HG02678 (cell line): ENCODE data around the gene AOAH.
"Not testable (repeated sequence)": the region's sequence is repeated elsewhere in the genome, so short reads cannot be mapped to it uniquely, and the experiment has no call there.

Experiments
- ATAC-seq: cut with Tn5 transposase; IDR thresholded peaks from one replicate; pipeline ENCODE4 v1.9.1; 2021; ENCODE audit warnings: mild to moderate bottlenecking, moderate library complexity; ENCODE audit not compliant: unreplicated experiment

The AOAH gene

GRCh38 chr7:36658335-36659171 is 65.7 kb downstream of the AOAH start:
- no peak for ATAC-seq

DNA sequence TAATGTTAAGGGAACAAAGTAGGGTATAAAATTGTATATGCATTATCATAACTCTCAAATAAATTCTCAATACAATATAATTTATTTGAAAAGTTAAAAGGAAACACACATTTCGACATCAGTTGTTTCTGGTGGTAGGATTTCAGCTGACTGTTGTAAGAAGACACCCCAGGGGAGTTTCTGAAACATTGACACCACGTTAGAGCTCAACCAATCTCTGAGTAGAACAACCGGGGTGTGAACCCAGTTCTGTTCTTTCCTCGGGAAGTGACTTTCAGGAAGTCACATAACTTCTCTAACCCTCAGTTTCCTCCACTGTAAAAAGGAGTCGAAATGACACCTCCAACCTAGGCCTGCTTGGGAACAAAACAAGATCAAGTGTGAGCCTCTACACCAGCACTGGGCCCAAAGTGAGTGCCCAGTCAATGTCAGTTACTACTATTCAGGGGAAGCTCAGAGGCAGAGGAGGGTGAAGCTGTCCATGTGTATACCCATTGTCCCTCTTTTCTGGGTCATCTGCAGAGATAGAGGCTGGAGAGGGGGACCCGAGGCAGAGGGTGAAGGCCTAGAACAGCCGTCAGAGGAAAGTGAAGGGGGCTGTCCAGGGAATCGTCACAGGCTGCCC is 67.1 kb downstream of the AOAH start:
- no peak for ATAC-seq

GRCh38 chr7:36654436-36654835 is 69.9 kb downstream of the AOAH start:
- ATAC-seq, result no peak

DNA sequence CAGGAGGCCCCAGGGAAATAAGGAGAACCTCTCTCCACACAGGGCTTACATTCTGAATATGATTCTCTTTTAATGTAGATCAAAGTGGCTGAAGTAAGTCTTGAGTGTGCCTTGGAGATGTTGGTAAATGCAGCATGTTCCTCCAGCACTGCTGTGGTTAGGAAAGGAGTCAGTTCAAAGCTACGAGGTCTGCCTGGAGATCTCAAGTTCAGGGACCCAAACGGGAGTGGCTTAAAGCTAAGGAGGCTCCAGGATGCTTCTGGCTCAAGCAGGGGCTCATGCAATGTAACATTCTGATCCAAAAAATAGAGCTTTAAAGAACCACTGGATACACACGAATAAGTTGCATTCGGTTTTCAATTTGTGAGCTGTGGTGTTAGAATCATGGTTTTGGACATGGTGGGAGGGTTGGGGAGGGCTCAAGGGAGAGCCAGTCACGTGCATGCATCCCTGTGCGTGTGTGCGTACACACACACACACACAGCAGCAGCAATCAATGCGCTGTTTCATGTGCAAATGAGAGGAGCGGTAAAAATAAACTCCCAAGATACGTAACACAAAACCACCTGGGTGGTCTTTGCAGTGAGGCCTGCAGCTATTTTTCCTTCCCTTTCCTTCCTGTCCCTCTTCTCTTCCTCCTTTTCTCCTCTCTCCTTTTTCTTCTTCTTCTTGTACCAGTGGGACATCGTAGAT is 70.5 kb downstream of the AOAH start:
- ATAC-seq, result no peak

- no peak for ATAC-seq
Observed at GRCh38 chr7:36653008-36653662, 71.2 kb downstream of the AOAH start.

GRCh38 chr7:36652431-36652830 is 71.9 kb downstream of the AOAH start:
- no peak for ATAC-seq

DNA sequence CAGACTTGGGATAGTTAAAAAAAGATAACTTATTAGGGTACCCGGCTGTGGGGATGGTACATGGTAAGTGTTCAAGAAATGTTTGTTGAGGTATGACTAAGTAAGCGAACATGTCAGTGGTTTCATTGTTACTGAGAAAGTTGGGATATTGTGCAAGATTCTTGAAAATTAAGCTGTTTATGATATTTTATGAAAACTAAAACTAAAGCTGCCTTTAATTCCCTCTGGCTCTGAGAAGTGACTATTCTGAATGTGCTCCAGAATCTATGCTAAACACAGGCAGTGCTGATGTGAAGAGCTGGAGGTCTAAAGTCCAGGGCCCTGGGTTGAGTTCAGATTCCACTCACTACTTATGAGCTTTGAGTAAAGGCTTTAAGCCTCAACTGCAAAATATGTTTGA is 72.9 kb downstream of the AOAH start:
- no peak for ATAC-seq

DNA sequence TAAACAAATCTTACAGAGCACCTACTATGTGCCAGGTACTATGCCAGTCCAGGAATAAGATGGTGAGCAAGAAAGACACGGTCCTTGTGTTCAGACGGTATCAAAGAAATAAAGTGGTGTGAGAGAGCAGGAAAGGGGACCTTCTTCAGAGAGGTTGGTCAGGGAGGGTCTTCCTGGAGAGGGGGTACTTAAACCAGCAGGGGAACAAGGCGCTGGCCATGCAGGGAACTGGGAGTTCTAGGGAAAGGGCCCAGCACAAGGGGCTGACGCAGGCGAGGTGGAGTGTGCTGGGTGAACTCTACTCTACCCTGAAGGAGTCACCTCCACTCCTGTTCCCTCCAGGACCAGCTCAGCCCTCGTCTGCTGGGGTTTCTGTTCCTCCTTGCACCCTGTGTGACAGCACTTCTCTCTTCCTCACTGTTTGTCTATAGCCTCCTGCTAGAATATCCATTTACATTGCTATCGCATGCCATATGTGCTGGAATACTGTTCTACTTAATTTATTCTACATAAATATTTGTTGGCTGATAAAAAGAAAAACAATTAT is 73.5 kb downstream of the AOAH start:
- ATAC-seq, result no peak

DNA sequence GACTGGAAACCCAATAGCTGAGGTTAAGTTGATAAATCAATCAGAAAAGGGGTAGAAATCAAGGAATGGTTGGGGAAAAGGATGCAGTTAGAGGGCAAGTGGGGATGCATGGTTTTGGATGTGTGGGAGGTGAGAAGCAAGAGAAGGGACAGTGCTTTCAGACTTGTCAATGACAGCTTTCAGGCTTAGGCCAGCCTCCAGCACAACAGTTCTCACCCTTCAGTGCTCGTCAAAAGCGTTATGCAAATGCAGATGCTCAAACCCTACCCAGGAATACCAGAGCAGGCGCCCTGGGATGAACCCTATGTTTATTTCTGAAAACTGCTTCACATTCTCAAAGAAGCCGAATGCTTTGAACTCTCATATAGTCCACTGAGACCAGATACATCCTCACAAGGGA is 74.0 kb downstream of the AOAH start:
- no peak for ATAC-seq

- not testable (repeated sequence) for ATAC-seq
Observed at GRCh38 chr7:36649319-36649718, 75.0 kb downstream of the AOAH start.

- ATAC-seq, result no peak
Observed at GRCh38 chr7:36648441-36648840, 75.9 kb downstream of the AOAH start.

DNA sequence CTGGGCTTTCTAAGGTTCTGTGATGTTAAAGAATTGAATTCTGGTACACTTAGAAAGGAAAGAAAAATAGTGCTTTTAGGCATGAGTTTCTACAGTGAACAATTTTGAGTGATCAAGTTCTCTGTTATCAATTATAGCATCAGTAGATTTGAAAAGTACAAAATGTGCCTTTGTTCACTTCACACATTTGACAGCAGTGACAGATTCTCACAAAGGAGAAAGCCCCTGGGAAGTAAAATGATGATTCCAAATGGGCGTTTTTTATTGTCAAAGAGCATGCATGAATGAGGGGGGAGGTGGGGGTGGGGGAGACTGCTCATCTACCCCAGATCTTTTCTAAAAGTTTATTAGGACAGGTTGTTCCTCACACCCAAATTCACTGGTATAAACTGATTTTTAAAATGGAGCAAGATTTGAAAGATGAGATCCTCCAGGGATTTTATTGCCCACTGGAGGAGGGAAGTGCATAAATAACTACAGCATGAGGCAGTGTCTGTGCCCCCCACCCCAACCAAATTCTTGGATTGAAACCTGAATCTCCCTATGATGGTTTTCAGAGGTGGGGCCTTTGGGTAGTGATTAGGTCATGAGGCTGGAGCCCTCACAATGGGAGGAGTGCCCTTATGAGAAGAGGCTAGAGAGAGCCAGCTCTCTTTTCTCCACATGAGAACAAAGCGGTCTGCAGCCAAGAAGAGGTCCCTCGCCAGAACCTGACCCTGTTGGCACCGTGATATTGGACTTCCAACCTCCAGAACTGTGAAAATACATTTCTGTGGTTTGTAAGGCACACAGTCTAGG is 79.5 kb downstream of the AOAH start:
- ATAC-seq, result no peak

DNA sequence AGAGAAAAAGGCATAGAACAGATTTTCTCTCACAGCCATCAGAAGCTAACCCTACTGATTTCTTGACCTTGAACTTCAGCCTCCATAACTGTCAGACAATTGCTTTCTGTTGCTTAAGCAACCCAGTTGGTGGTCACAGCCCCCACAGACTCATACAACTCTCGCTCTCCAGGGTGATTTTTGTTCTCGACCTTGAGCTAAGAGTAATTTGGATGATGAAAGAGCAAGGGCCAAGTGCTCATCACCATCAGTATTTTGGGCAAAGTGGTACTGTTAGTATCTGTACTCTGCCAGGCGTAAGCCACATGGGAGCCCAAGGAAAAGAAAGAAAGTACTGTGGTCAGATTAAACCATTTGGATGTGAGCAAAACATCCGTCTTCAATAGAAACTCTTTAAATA is 81.9 kb downstream of the AOAH start:
- ATAC-seq, result no peak

DNA sequence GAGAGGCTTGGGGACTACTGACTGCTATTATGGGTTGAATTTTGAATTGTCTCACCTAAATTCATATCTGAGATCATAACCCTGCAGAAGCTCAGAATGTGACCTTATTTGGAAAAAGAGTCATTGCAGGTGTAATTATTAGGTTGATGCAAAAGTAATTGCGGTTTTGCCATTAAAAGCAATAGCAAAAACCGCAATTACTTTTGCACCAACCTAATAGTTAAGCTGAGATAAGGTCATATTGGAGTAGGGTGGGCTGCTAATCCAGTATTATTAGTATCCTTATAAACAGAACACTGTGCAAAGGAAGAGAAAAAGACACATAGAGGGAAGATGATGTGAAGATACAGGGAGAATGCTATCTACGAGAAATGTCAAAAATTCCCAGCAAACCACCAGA is 82.3 kb downstream of the AOAH start:
- ATAC-seq, result no peak

- ATAC-seq, result no peak
Observed at GRCh38 chr7:36640682-36641081, 83.6 kb downstream of the AOAH start.

DNA sequence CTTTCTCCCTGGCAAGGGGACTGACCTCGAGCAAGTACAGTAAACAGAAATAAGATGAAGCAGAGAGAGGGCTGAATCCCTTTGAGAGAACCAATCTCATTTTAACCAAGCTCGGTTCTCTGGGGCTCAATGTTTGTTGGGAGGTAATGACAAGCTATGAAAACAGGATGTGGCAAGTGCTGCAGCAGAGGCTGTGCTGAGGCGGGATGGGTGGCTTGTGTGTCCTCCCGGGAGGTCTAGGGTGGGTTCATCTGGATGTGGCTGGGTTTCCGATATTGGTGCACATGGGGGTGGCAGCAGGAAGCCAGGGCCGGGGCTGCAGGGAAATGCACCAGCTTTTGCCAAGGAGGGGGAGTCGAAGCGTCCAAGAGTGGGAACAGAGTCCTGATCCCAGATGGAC is 84.5 kb downstream of the AOAH start:
- ATAC-seq, result no peak

GRCh38 chr7:36638586-36639263 is 85.6 kb downstream of the AOAH start:
- no peak for ATAC-seq

- ATAC-seq, result no peak
Observed at GRCh38 chr7:36638140-36638539, 86.2 kb downstream of the AOAH start.

DNA sequence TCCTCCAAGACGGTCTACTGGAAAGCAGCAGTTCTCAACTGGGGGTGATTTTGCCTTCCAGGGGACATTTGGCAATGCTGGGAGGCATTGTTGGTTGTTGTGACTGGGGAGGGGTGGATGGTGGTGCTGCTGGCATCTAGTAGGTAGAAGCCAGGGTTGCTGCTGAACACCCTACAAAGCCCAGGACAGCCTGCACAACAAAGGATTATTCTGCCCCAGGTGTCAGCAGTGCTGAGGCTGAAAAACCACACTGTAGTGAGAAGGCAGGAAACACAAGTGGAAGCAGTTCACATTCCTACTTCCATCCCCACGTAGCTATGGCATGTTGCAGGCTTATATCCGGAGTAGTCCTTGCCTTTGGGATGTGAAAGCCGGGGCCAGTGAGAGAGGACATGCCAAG is 86.9 kb downstream of the AOAH start:
- no peak for ATAC-seq

GRCh38 chr7:36636126-36636525 is 88.2 kb downstream of the AOAH start:
- ATAC-seq, result no peak
